ENCODE results near the gene KPNA1. TPM values are rescaled to one million over a fixed set of nuclear protein-coding genes. Genes with fewer than 3 reads are reported as not detected.

Gene KPNA1
- 71.5 and 73.4 TPM in 2 replicates for total RNA-seq
- long read RNA-seq, full-length matches to known transcripts = 297 of 387 reads
- long read RNA-seq, partial matches to known transcripts = 29 of 387 reads
- long read RNA-seq, other reads (novel, unspliced or antisense) = 61 of 387 reads

- H3K9me3 Mint-ChIP-seq (ENCODE audit: unreplicated experiment) = no peaks in the 10 kb centered on the region
- peaks cover 37% of the 10 kb centered on the region for H3K4me1 Mint-ChIP-seq (ENCODE audit: unreplicated experiment)
- peaks cover 4% of the 10 kb centered on the region for H3K36me3 Mint-ChIP-seq (ENCODE audit: unreplicated experiment)
- DNase-seq (ENCODE audit: extremely low spot score, unreplicated experiment) = peak; percentile 98
- peak within 1 kb of the TSS; percentile 95 for H3K4me3 Mint-ChIP-seq (ENCODE audit: unreplicated experiment)
- TF ChIP-seq, protein P1, sequence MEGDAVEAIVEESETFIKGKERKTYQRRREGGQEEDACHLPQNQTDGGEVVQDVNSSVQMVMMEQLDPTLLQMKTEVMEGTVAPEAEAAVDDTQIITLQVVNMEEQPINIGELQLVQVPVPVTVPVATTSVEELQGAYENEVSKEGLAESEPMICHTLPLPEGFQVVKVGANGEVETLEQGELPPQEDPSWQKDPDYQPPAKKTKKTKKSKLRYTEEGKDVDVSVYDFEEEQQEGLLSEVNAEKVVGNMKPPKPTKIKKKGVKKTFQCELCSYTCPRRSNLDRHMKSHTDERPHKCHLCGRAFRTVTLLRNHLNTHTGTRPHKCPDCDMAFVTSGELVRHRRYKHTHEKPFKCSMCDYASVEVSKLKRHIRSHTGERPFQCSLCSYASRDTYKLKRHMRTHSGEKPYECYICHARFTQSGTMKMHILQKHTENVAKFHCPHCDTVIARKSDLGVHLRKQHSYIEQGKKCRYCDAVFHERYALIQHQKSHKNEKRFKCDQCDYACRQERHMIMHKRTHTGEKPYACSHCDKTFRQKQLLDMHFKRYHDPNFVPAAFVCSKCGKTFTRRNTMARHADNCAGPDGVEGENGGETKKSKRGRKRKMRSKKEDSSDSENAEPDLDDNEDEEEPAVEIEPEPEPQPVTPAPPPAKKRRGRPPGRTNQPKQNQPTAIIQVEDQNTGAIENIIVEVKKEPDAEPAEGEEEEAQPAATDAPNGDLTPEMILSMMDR (IDR thresholded peaks at IDR 0.05) = no peak
- H3K27me3 Mint-ChIP-seq (ENCODE audit: unreplicated experiment) = peaks cover 12% of the 10 kb centered on the region
- H3K27ac Mint-ChIP-seq (ENCODE audit: unreplicated experiment) = peak within 1 kb of the TSS; percentile 94
Observed at GRCh38 chr3:122514123-122515019, at the start of gene KPNA1. TSS of gene KPNA1 (minus strand) at chr3:122514939. CDS start at chr3:122496565, 18,374 bp downstream.

DNA sequence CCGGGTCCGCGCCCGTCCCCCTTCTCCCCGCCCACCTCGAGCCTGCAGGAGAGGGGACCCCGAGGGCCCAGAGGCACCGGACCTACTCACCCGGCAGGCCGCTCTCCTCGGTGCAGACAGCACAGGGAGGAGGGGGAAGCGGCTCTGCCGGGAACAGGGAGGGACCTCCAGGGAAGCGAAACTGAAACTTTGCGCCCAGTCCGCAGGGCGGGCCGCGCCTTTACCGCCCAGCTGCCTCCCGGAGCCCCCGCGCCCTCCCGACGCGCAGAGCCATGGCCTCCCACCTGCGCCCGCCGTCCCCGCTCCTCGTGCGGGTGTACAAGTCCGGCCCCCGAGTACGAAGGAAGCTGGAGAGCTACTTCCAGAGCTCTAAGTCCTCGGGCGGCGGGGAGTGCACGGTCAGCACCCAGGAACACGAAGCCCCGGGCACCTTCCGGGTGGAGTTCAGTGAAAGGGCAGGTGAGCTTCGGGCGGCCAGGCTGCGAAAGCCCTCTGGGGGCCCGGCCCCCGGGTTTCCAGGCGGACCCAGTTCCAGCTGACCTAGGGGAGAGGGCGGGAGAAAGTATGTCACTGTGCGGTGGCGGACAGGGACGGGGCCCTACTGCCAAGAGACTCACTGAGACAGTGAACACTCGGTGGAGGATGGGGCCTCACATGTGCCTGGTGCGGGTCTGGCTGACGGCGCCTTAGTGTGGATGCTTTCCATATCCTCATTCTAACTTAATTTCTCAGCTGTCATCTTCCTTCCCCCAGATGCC is 49.6 kb upstream of the KPNA1 start, which contains the start of the genes DTX3L and PARP9:
DTX3L (plus strand) TSS at position 184 of the 758 bp plus-strand sequence; CDS start at position 273, 89 bp downstream.
PARP9 (minus strand) TSS at position 146 of the 758 bp plus-strand sequence. CDS start 4,680 bp downstream, outside the sequence.
- Mint-ChIP-seq H3K4me1 (ENCODE audit: unreplicated experiment) (peaks cover 22% of the 10 kb centered on the region), H3K9me3 (ENCODE audit: unreplicated experiment) (no peaks in the 10 kb centered on the region), H3K4me3 (ENCODE audit: unreplicated experiment) (peak within 1 kb of the TSS; percentile 88), H3K36me3 (ENCODE audit: unreplicated experiment) (peaks cover 27% of the 10 kb centered on the region), H3K27ac (ENCODE audit: unreplicated experiment) (peak within 1 kb of the TSS; percentile 92), H3K27me3 (ENCODE audit: unreplicated experiment) (no peaks in the 10 kb centered on the region)
- peak; percentile 91 for DNase-seq (ENCODE audit: extremely low spot score, unreplicated experiment)
- TF ChIP-seq, protein P1 (IDR thresholded peaks at IDR 0.05) = no peak

GRCh38 chr3:122563717-122564025 is 48.9 kb upstream of the KPNA1 start:
- H3K4me1 Mint-ChIP-seq (ENCODE audit: unreplicated experiment) = peaks cover 22% of the 10 kb centered on the region
- peaks cover 27% of the 10 kb centered on the region for H3K36me3 Mint-ChIP-seq (ENCODE audit: unreplicated experiment)
- peak overlapping the region; percentile 88 for H3K4me3 Mint-ChIP-seq (ENCODE audit: unreplicated experiment)
- H3K27me3 Mint-ChIP-seq (ENCODE audit: unreplicated experiment) = no peaks in the 10 kb centered on the region
- H3K9me3 Mint-ChIP-seq (ENCODE audit: unreplicated experiment) = no peaks in the 10 kb centered on the region
- TF ChIP-seq, protein P1 (IDR thresholded peaks at IDR 0.05) = no peak
- no peak for DNase-seq (ENCODE audit: extremely low spot score, unreplicated experiment)
- H3K27ac Mint-ChIP-seq (ENCODE audit: unreplicated experiment) = peak overlapping the region; percentile 92

- Mint-ChIP-seq H3K36me3 (ENCODE audit: unreplicated experiment) (peaks cover 25% of the 10 kb centered on the region), H3K9me3 (ENCODE audit: unreplicated experiment) (no peaks in the 10 kb centered on the region), H3K4me1 (ENCODE audit: unreplicated experiment) (peaks cover 22% of the 10 kb centered on the region), H3K4me3 (ENCODE audit: unreplicated experiment) (peak overlapping the region; percentile 88), H3K27me3 (ENCODE audit: unreplicated experiment) (no peaks in the 10 kb centered on the region), H3K27ac (ENCODE audit: unreplicated experiment) (peak overlapping the region; percentile 92)
- no peak for DNase-seq (ENCODE audit: extremely low spot score, unreplicated experiment)
- TF ChIP-seq, protein P1 (IDR thresholded peaks at IDR 0.05) = no peak
Observed at GRCh38 chr3:122562923-122563716, 48.4 kb upstream of the KPNA1 start.

All from osteocyte (in vitro differentiated cells).